Measurements from ENCODE around the gene EEF1A2.

- TF ChIP-seq CTCF (IDR thresholded peaks at IDR 0.05): no peak
- TF ChIP-seq POLR2A (IDR thresholded peaks at IDR 0.05): no peak
Measured at GRCh38 chr20:63502671-63503172, 3.8 kb upstream of the EEF1A2 start.
